ENCODE results near the gene TMEM11. TPM values are rescaled to one million over a fixed set of nuclear protein-coding genes. Genes with fewer than 3 reads are reported as not detected.

Gene TMEM11
- total RNA-seq, 6 donors from 2014 or later, result 13.0 to 38.9 (median 21.6) TPM

- peaks cover 19 to 36% (median 25%) of the 10 kb centered on the region in 4 donors for H3K4me1 ChIP-seq
- TF ChIP-seq EP300 (IDR thresholded peaks at IDR 0.05) (no peak), CTCF (IDR thresholded peaks at IDR 0.05) (no peak), POLR2A (IDR thresholded peaks at IDR 0.05) (no peak), POLR2AphosphoS5 (IDR thresholded peaks at IDR 0.05) (no peak)
- H3K4me3 ChIP-seq, result no peak overlapping the region
- H3K36me3 ChIP-seq, result peaks cover 0 to 20% (median 11%) of the 10 kb centered on the region in 4 donors
- no peaks in the 10 kb centered on the region for H3K9me3 ChIP-seq
- H3K27me3 ChIP-seq, result no peaks in the 10 kb centered on the region
- peak overlapping the region in 1 of 4 donors; percentile 5 for H3K27ac ChIP-seq
- WGBS, 2 donors, result 42 to 62% methylated on average over 7 of the region's 7 CpGs
- DNase-seq, result no peak
- ATAC-seq (ENCODE audit: low FRiP score in 2 of 2), result no peak
These were observed 43.2 kb downstream of the TMEM11 start for GRCh38 chr17:21170809-21171208.

- Histone ChIP-seq H3K27ac (peak overlapping the region in 1 of 4 donors; percentile 1), H3K9me3 (no peaks in the 10 kb centered on the region), H3K36me3 (peaks cover 0 to 18% (median 11%) of the 10 kb centered on the region in 4 donors), H3K4me1 (peaks cover 19 to 33% (median 25%) of the 10 kb centered on the region in 4 donors), H3K4me3 (no peak overlapping the region), H3K27me3 (no peaks in the 10 kb centered on the region)
- ATAC-seq (ENCODE audit: low FRiP score in 2 of 2) (no peak), DNase-seq (no peak)
- TF ChIP-seq CTCF (IDR thresholded peaks at IDR 0.05) (no peak), POLR2AphosphoS5 (IDR thresholded peaks at IDR 0.05) (no peak), EP300 (IDR thresholded peaks at IDR 0.05) (no peak), POLR2A (IDR thresholded peaks at IDR 0.05) (no peak)
- 79% methylated on average over 7 of the region's 7 CpGs; no CpG with 5 or more reads in 1 of the 2 donors for WGBS, 2 donors
These were observed 44.5 kb downstream of the TMEM11 start for GRCh38 chr17:21169496-21169895.

- Histone ChIP-seq H3K4me3 (no peak overlapping the region), H3K27ac (no peak overlapping the region), H3K27me3 (no peaks in the 10 kb centered on the region), H3K36me3 (peaks cover 0 to 13% (median 8%) of the 10 kb centered on the region in 4 donors), H3K9me3 (no peaks in the 10 kb centered on the region), H3K4me1 (peaks cover 12 to 25% (median 22%) of the 10 kb centered on the region in 4 donors)
- TF ChIP-seq POLR2A (IDR thresholded peaks at IDR 0.05) (no peak), EP300 (IDR thresholded peaks at IDR 0.05) (no peak), POLR2AphosphoS5 (IDR thresholded peaks at IDR 0.05) (no peak), CTCF (IDR thresholded peaks at IDR 0.05) (no peak)
- DNase-seq (no peak), ATAC-seq (ENCODE audit: low FRiP score in 2 of 2) (no peak)
- WGBS, 2 donors, result 99% methylated on average over 12 of the region's 12 CpGs
These were observed 45.5 kb downstream of the TMEM11 start for GRCh38 chr17:21168555-21168865.

- Histone ChIP-seq H3K4me3 (no peak overlapping the region), H3K27ac (peak overlapping the region in 3 of 4 donors; percentile 10 to 34 (median 31)), H3K4me1 (peaks cover 12 to 26% (median 22%) of the 10 kb centered on the region in 4 donors), H3K36me3 (peaks cover 0 to 4% (median under 1%) of the 10 kb centered on the region in 4 donors), H3K27me3 (no peaks in the 10 kb centered on the region), H3K9me3 (no peaks in the 10 kb centered on the region)
- DNase-seq (no peak), ATAC-seq (ENCODE audit: low FRiP score in 2 of 2) (peak in 1 of 2 donors; percentile 14)
- 80 to 82% methylated on average over 5 of the region's 5 CpGs for WGBS, 2 donors
- TF ChIP-seq POLR2A (IDR thresholded peaks at IDR 0.05) (no peak), EP300 (IDR thresholded peaks at IDR 0.05) (no peak), POLR2AphosphoS5 (IDR thresholded peaks at IDR 0.05) (no peak), CTCF (IDR thresholded peaks at IDR 0.05) (no peak)
These were observed 46.7 kb downstream of the TMEM11 start for GRCh38 chr17:21167303-21167702.

GRCh38 chr17:21166595-21167210, 47.3 kb downstream of the TMEM11 start:
- H3K4me1 ChIP-seq, result peaks cover 16 to 32% (median 27%) of the 10 kb centered on the region in 4 donors

More at GRCh38 chr17:21166595-21167210, 47.3 kb downstream of the TMEM11 start:
- Histone ChIP-seq H3K27ac (peak overlapping the region; percentile 31 to 71 (median 56)), H3K4me3 (no peak overlapping the region), H3K9me3 (no peaks in the 10 kb centered on the region), H3K36me3 (no peaks in the 10 kb centered on the region), H3K27me3 (no peaks in the 10 kb centered on the region)
- 69 to 70% methylated on average over 5 of the region's 5 CpGs for WGBS, 2 donors
- no peak for ATAC-seq (ENCODE audit: low FRiP score in 2 of 2)
- DNase-seq, result no peak
- TF ChIP-seq EP300 (IDR thresholded peaks at IDR 0.05) (no peak), CTCF (IDR thresholded peaks at IDR 0.05) (no peak), POLR2AphosphoS5 (IDR thresholded peaks at IDR 0.05) (no peak), POLR2A (IDR thresholded peaks at IDR 0.05) (no peak)
